Cortex of kidney (tissue), 1 donor: ENCODE data around the gene CDC14A.
"Not testable (repeated sequence)": the region's sequence is repeated elsewhere in the genome, so short reads cannot be mapped to it uniquely, and the experiment has no call there.

ENCODE experiments used
- DNase-seq: peaks from one replicate; lab custom pipeline; 2025; lab: John Stamatoyannopoulos, UW

Gene CDC14A

GRCh38 chr1:100332331-100332730 lies 20.0 kb upstream of the CDC14A start:
- no peak for DNase-seq

- no peak for DNase-seq
Observed at GRCh38 chr1:100335436-100335835, 16.9 kb upstream of the CDC14A start.

- not testable (repeated sequence) for DNase-seq
Observed at GRCh38 chr1:100337878-100338277, 14.4 kb upstream of the CDC14A start.

- DNase-seq = not testable (repeated sequence)
Observed at GRCh38 chr1:100339735-100340134, 12.6 kb upstream of the CDC14A start.

GRCh38 chr1:100340494-100340893 lies 11.8 kb upstream of the CDC14A start:
- no peak for DNase-seq

GRCh38 chr1:100342348-100342747 lies 10.0 kb upstream of the CDC14A start:
- DNase-seq = no peak

GRCh38 chr1:100343897-100344296 lies 8.4 kb upstream of the CDC14A start:
- DNase-seq = no peak

GRCh38 chr1:100344774-100345173 lies 7.5 kb upstream of the CDC14A start:
- no peak for DNase-seq

- no peak for DNase-seq
Observed at GRCh38 chr1:100346387-100346786, 5.9 kb upstream of the CDC14A start.

GRCh38 chr1:100347009-100347966 lies 5.0 kb upstream of the CDC14A start:
- no peak for DNase-seq

- no peak for DNase-seq
Observed at GRCh38 chr1:100348549-100349144, 3.7 kb upstream of the CDC14A start.

GRCh38 chr1:100349246-100349645 lies 3.1 kb upstream of the CDC14A start:
- DNase-seq = no peak

GRCh38 chr1:100350787-100351094 lies 1.6 kb upstream of the CDC14A start:
- no peak for DNase-seq

- DNase-seq = peak; percentile 19
Observed at GRCh38 chr1:100351095-100351887, 1.0 kb upstream of the CDC14A start.

- DNase-seq = no peak
Observed at GRCh38 chr1:100353071-100353801, 930 bp downstream of the CDC14A start.

GRCh38 chr1:100353988-100354387 lies 1.7 kb downstream of the CDC14A start:
- no peak for DNase-seq

GRCh38 chr1:100354971-100355394 lies 2.7 kb downstream of the CDC14A start:
- DNase-seq = no peak

- no peak for DNase-seq
Observed at GRCh38 chr1:100358210-100358609, 5.9 kb downstream of the CDC14A start.

GRCh38 chr1:100359139-100359538 lies 6.8 kb downstream of the CDC14A start:
- no peak for DNase-seq

GRCh38 chr1:100360790-100361510 lies 8.6 kb downstream of the CDC14A start:
- no peak for DNase-seq

GRCh38 chr1:100361511-100362089 lies 9.3 kb downstream of the CDC14A start:
- DNase-seq = no peak
